CD4-positive, alpha-beta memory T cell (primary cell): ENCODE data around the gene SPRYD3. TPM values are rescaled to one million over a fixed set of nuclear protein-coding genes. Genes with fewer than 3 reads are reported as not detected.

Experiments used
- CTCF ChIA-PET: fragments of 350-600 bp; sonication (Branson Sonifier 250); formaldehyde crosslinking; loops from one replicate; lab custom pipeline; 2021; ENCODE audit warnings: inconsistent platforms; ENCODE audit not compliant: partially characterized antibody; lab: Charles Lee
- POLR2A ChIA-PET: fragments of 350-600 bp; sonication (Branson Sonifier 250); formaldehyde crosslinking; loops from one replicate; lab custom pipeline; 2021; ENCODE audit not compliant: partially characterized antibody; lab: Charles Lee
- DNase-seq, 5 donors: peaks; one replicate each; pipeline versions ENCODE4 v3.0.0 to v3.0.0-alpha.2; 2020 to 2022; ENCODE audit warnings: mixed read lengths in 1 of 5
- H3K27ac ChIP-seq: one replicate; pipeline ENCODE4 v1.7.0; 2013; ENCODE audit warnings: low read depth, low read length
- H3K27me3 ChIP-seq: 2 replicates; pipeline ENCODE4 v1.7.0; 2013; ENCODE audit warnings: mild to moderate bottlenecking, low read length, moderate library complexity; ENCODE audit not compliant: insufficient read depth
- H3K36me3 ChIP-seq: 2 replicates; pipeline ENCODE4 v1.7.0; 2013; ENCODE audit warnings: mild to moderate bottlenecking, low read length, moderate library complexity; ENCODE audit not compliant: insufficient read depth
- H3K4me1 ChIP-seq: 2 replicates; pipeline ENCODE4 v1.7.0; 2013; ENCODE audit warnings: mild to moderate bottlenecking, low read length, moderate library complexity; ENCODE audit not compliant: insufficient read depth
- H3K4me3 ChIP-seq, 2 donors: one replicate each; pipeline ENCODE4 v1.7.0; 2013; ENCODE audit warnings: low read length in 2 of 2, mild to moderate bottlenecking in 1 of 2
- H3K9me3 ChIP-seq, 2 donors: one replicate each; pipeline ENCODE4 v1.7.0; 2013; ENCODE audit warnings: low read length in 2 of 2, control low read depth in 1 of 2; ENCODE audit not compliant: control insufficient read depth in 1 of 2
- H3K27ac Mint-ChIP-seq, 7 donors: one replicate each; pipeline ENCODE4 v1.8.0; 2020 to 2021; ENCODE audit warnings: mixed read lengths in 7 of 7, mild to moderate bottlenecking in 6 of 7, inconsistent platforms in 3 of 7, moderate library complexity in 3 of 7
- H3K27me3 Mint-ChIP-seq, 2 donors: one replicate each; pipeline ENCODE4 v1.8.0; 2020 to 2021; ENCODE audit warnings: mixed read lengths in 2 of 2
- H3K36me3 Mint-ChIP-seq, 2 donors: one replicate each; pipeline ENCODE4 v1.8.0; 2020 to 2021; ENCODE audit warnings: mixed read lengths in 2 of 2, inconsistent platforms in 1 of 2, mild to moderate bottlenecking in 1 of 2
- H3K4me1 Mint-ChIP-seq, 4 donors: one replicate each; pipeline ENCODE4 v1.8.0; 2020 to 2021; ENCODE audit warnings: mixed read lengths in 4 of 4, mild to moderate bottlenecking in 1 of 4
- H3K4me3 Mint-ChIP-seq, 8 donors: one replicate each; pipeline ENCODE4 v1.8.0; 2020 to 2021; ENCODE audit warnings: mixed read lengths in 8 of 8, mild to moderate bottlenecking in 7 of 8, moderate library complexity in 6 of 8, inconsistent platforms in 3 of 8
- H3K9me3 Mint-ChIP-seq, 8 donors: one replicate each; pipeline ENCODE4 v1.8.0; 2020 to 2021; ENCODE audit warnings: mixed read lengths in 8 of 8, mild to moderate bottlenecking in 5 of 8, inconsistent platforms in 3 of 8, moderate library complexity in 1 of 8
- intact Hi-C: fragments of 100-400 bp; cut with micrococcal nuclease; formaldehyde crosslinking; loops from one replicate; pipeline ENCODE4 v1.15.1; 2023
- polyA plus RNA-seq, 2 donors: library from polyadenylated mRNA; unstranded; fragments of 300-500 nt; fragmentation: Illumina TruSeq; gene quantifications; one replicate each; pipeline ENCODE4 v1.2.3, GENCODE V29; 2021
- total RNA-seq, 2 experiments: library from RNA; stranded (reverse); gene quantifications; one replicate each; pipeline ENCODE4 v1.2.3, GENCODE V29; 2021

SPRYD3 gene
- total and polyA plus RNA-seq, 4 experiments from 2014 or later, result 54.2 to 71.7 (median 56.8) TPM

DNA sequence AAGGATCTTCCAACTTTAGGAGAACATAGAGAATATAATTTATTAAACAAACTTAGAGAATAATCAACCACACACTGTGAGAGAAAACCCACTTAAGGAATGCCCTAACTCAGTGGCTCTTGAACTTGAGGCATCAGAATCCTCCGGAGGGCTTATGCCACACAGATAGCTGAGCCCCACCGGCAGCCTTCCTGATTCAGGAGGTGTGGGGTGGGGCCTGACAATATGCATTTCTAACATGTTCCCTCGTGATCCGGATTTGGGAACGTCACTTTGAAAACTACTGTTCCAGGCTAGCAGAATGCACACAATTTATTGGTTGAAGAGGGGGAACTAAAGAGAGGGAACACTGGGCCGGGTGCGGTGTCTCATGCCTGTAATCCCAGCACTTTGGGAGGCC is 22.1 kb upstream of the SPRYD3 start:
- POLR2A ChIA-PET, result interaction anchor here (1.0 kb wide), 1 partner anchor 94 kb away, joined by 3 read pairs; no protein-coding TSS in a partner anchor
- Mint-ChIP-seq H3K9me3 (no peaks in the 10 kb centered on the region), H3K4me3 (peak overlapping the region in 1 of 8 donors; percentile 35), H3K27ac (peak overlapping the region in 3 of 7 donors; percentile 23 to 59 (median 52)), H3K36me3 (peaks cover 0 to 2% of the 10 kb centered on the region in 2 donors), H3K27me3 (no peaks in the 10 kb centered on the region), H3K4me1 (peaks cover 38 to 72% (median 54%) of the 10 kb centered on the region in 4 donors)
- Histone ChIP-seq H3K27me3 (no peaks in the 10 kb centered on the region), H3K4me3 (no peak overlapping the region), H3K9me3 (no peaks in the 10 kb centered on the region), H3K27ac (no peak overlapping the region), H3K36me3 (no peaks in the 10 kb centered on the region), H3K4me1 (peaks cover 57% of the 10 kb centered on the region)
- intact Hi-C loops, result no loop called here
- DNase-seq, result no peak
- CTCF ChIA-PET, result interaction anchor here (2.1 to 14.7 kb wide), 2 partner anchors 27 to 63 kb away, joined by 6 to 511 read pairs; partner anchors contain the start of gene SPRYD3

DNA sequence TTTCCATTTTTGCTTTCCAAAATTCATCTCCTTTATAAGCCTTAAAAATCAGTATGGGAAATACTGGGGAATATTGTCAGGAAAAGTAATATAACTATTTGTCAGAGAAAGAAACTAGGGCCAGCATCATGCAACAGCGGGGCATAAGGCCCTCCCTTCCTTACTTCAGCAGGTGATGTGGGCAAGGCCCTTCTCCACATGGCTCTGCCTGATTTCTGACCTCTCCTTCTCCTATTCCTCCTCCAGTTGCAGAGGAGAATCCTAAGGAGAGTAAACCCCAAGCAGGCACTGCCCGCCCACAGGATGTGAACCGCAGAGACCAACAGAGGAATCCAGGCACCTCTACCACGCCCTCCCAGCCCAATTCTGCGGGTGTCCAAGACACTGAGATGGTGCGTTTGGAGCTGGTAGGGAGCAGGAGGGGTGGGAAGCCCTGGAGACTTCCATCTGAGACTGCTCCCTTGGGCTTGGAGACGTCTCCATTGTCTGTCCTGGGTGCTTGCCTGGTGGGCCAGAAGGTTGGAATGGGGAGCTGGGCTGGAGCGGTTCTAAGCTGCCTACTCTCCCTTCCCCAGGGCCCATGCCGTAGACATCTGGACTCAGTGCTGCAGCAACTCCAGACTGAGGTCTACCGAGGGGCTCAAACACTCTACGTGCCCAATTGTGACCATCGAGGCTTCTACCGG is 21.4 kb upstream of the SPRYD3 start:
- no peaks in the 10 kb centered on the region for H3K36me3 ChIP-seq
- Mint-ChIP-seq H3K36me3 (peaks cover 0 to 2% of the 10 kb centered on the region in 2 donors), H3K9me3 (no peaks in the 10 kb centered on the region), H3K27me3 (no peaks in the 10 kb centered on the region), H3K4me3 (no peak overlapping the region), H3K27ac (peak overlapping the region in 1 of 7 donors; percentile 22), H3K4me1 (peaks cover 38 to 72% (median 54%) of the 10 kb centered on the region in 4 donors)
- no peaks in the 10 kb centered on the region for H3K9me3 ChIP-seq
- H3K4me1 ChIP-seq, result peaks cover 57% of the 10 kb centered on the region
- intact Hi-C loops, result no loop called here
- H3K4me3 ChIP-seq, result no peak overlapping the region
- DNase-seq, result no peak
- ChIA-PET CTCF (interaction anchor here (1.0 to 14.7 kb wide), 4 partner anchors 26 to 190 kb away, joined by 3 to 511 read pairs (median 5); partner anchors contain the start of gene SPRYD3), POLR2A (interaction anchor here (1.0 to 4.1 kb wide), 5 partner anchors 21 to 95 kb away, joined by 3 to 33 read pairs (median 19); partner anchors contain the start of gene SPRYD3)
- H3K27ac ChIP-seq, result no peak overlapping the region
- no peaks in the 10 kb centered on the region for H3K27me3 ChIP-seq

DNA sequence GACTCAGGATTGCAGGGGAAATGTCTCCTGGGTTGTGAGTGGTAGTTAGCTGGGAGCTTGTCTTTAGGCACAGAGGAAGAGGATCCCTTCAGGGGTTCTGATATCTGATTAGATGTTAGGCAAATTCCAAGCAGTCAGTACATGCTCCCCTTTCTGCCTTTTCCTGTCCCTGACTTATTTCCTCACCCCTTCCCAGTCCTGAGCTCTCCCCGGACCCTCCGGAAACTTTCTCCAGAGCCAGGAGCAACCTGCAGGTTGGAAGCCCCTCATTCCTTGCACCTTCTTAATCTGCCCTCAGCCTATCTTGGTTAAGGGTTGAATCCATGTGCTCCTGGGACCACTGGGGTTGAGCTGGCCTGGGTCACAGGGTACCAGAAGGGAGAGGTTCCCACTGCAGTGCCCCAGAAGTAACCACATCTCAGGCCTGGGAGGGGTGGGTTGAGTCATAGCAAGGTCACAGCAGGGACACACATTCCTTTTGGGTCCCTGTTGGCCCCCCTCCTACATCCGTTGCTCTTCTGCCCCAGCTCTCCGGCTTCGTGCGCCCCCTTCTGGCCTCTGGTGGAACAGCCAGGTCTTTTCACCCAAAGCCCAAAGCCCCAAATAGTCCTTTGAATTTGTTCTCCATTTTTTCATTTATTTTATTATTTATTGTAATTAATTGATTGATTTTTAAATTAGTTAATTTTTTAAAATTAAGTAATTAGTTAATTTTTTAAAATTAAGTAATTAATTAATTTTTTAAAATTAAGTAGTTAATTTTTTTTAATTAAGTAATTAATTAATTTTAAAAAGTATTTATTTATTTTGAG is 20.1 kb upstream of the SPRYD3 start:
- Mint-ChIP-seq H3K4me3 (peak overlapping the region; percentile 39 to 93 (median 62)), H3K27me3 (no peaks in the 10 kb centered on the region), H3K27ac (peak overlapping the region; percentile 68 to 89 (median 85)), H3K36me3 (peaks cover 0 to 2% of the 10 kb centered on the region in 2 donors), H3K9me3 (no peaks in the 10 kb centered on the region), H3K4me1 (peaks cover 36 to 59% (median 48%) of the 10 kb centered on the region in 4 donors)
- intact Hi-C loops, result loop anchor here (1.0 to 5.0 kb wide), 4 partner anchors 20 to 61 kb away; partner anchors contain the start of genes SPRYD3 and TNS2
- ChIA-PET POLR2A (interaction anchor here (0.9 to 4.1 kb wide), 13 partner anchors 17 to 200 kb away, joined by 3 to 33 read pairs (median 6); partner anchors contain the start of genes CSAD, MYG1, SPRYD3 and ZNF740), CTCF (interaction anchor here (0.7 to 14.7 kb wide), 16 partner anchors 8 to 246 kb away, joined by 3 to 511 read pairs (median 4); partner anchors contain the start of gene SPRYD3)
- Histone ChIP-seq H3K4me1 (peaks cover 49% of the 10 kb centered on the region), H3K27me3 (no peaks in the 10 kb centered on the region), H3K9me3 (no peaks in the 10 kb centered on the region), H3K4me3 (no peak overlapping the region), H3K27ac (no peak overlapping the region), H3K36me3 (no peaks in the 10 kb centered on the region)
- peak; percentile 82 to 90 (median 84) for DNase-seq

- POLR2A ChIA-PET, result interaction anchor here (1.0 to 4.1 kb wide), 14 partner anchors 13 to 201 kb away, joined by 3 to 33 read pairs (median 6); partner anchors contain the start of genes CSAD, MYG1, SPRYD3 and ZNF740
- peaks cover 45% of the 10 kb centered on the region for H3K4me1 ChIP-seq
- DNase-seq, result no peak
- CTCF ChIA-PET, result interaction anchor here (0.7 to 14.7 kb wide), 16 partner anchors 8 to 247 kb away, joined by 3 to 511 read pairs (median 4); partner anchors contain the start of gene SPRYD3
- H3K4me1 Mint-ChIP-seq, result peaks cover 31 to 51% (median 41%) of the 10 kb centered on the region in 4 donors
- H3K9me3 Mint-ChIP-seq, result no peaks in the 10 kb centered on the region
- no peaks in the 10 kb centered on the region for H3K27me3 ChIP-seq
- intact Hi-C loops, result loop anchor here (5.0 kb wide), 1 partner anchor 46 kb away; the partner anchor contains the start of gene TNS2
- no peaks in the 10 kb centered on the region for H3K9me3 ChIP-seq
- peak overlapping the region; percentile 61 to 93 (median 85) for H3K27ac Mint-ChIP-seq
- H3K36me3 Mint-ChIP-seq, result peaks cover 0 to 2% of the 10 kb centered on the region in 2 donors
- peak overlapping the region; percentile 16 for H3K27ac ChIP-seq
- peak overlapping the region; percentile 82 to 93 (median 86) for H3K4me3 Mint-ChIP-seq
- H3K4me3 ChIP-seq, result peak overlapping the region in 1 of 2 donors; percentile 46
- H3K27me3 Mint-ChIP-seq, result no peaks in the 10 kb centered on the region
- no peaks in the 10 kb centered on the region for H3K36me3 ChIP-seq
These were observed 19.3 kb upstream of the SPRYD3 start for GRCh38 chr12:53098354-53098981.

GRCh38 chr12:53097564-53098353 is 18.6 kb upstream of the SPRYD3 start, which contains the start of gene IGFBP6:
IGFBP6 (plus strand) TSS chr12:53097667; CDS start chr12:53097718, 51 bp downstream.
- Mint-ChIP-seq H3K9me3 (no peaks in the 10 kb centered on the region), H3K4me3 (peak within 1 kb of the TSS; percentile 82 to 93 (median 86)), H3K36me3 (peaks cover 0 to under 1% of the 10 kb centered on the region in 2 donors), H3K27me3 (no peaks in the 10 kb centered on the region), H3K4me1 (peaks cover 24 to 44% (median 34%) of the 10 kb centered on the region in 4 donors), H3K27ac (peak within 1 kb of the TSS; percentile 61 to 93 (median 85))
- ChIA-PET CTCF (interaction anchor here (0.8 to 14.7 kb wide), 5 partner anchors 14 to 235 kb away, joined by 3 to 511 read pairs (median 3); partner anchors contain the start of gene SPRYD3), POLR2A (interaction anchor here (1.0 to 4.1 kb wide), 12 partner anchors 12 to 202 kb away, joined by 3 to 33 read pairs (median 6); partner anchors contain the start of genes CSAD, MYG1, SPRYD3 and ZNF740)
- Histone ChIP-seq H3K4me1 (peaks cover 38% of the 10 kb centered on the region), H3K4me3 (peak within 1 kb of the TSS; percentile 36 to 46), H3K27me3 (no peaks in the 10 kb centered on the region), H3K9me3 (no peaks in the 10 kb centered on the region), H3K27ac (peak within 1 kb of the TSS; percentile 16), H3K36me3 (no peaks in the 10 kb centered on the region)
- intact Hi-C loops, result loop anchor here (5.0 kb wide), 1 partner anchor 45 kb away; the partner anchor contains the start of gene TNS2
- peak; percentile 51 to 65 (median 54) for DNase-seq
